ENCODE results near the gene RRP8.

RRP8 gene

DNA sequence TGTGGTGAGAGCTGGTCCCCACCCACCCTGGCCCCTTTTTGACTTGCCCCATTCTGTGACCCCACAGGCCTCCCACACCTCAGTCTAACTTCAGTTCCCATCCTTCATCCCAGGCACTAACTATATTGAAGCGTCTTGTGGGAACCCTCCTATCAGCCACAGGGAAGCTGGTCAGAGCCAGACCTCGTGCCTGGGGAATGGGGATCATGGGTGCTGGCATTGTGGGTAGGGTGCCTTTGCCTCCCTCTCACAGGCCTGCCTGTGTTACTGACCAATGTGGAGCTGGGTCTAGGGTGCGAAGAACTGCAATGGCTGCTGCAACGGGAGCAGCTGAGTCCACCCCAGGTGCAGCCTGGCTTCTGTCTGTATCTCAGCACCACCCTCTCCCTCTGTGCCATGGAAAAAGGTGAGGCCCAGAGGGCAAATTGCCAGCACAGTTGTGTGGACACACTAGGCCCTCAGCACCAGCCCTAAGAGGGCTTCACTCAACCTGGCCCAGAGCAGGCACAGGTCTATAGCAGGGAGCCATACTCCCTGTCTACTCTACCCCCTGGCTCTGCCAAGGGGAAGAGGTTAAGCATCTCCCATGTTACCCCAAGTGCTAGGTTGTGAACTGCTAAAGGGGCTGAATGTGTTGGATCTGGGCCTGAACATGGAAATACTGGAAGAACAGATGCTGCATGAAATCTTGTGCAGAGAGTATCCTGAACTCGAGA is 37.3 kb downstream of the RRP8 start:
- TF ChIP-seq, protein P1, sequence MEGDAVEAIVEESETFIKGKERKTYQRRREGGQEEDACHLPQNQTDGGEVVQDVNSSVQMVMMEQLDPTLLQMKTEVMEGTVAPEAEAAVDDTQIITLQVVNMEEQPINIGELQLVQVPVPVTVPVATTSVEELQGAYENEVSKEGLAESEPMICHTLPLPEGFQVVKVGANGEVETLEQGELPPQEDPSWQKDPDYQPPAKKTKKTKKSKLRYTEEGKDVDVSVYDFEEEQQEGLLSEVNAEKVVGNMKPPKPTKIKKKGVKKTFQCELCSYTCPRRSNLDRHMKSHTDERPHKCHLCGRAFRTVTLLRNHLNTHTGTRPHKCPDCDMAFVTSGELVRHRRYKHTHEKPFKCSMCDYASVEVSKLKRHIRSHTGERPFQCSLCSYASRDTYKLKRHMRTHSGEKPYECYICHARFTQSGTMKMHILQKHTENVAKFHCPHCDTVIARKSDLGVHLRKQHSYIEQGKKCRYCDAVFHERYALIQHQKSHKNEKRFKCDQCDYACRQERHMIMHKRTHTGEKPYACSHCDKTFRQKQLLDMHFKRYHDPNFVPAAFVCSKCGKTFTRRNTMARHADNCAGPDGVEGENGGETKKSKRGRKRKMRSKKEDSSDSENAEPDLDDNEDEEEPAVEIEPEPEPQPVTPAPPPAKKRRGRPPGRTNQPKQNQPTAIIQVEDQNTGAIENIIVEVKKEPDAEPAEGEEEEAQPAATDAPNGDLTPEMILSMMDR (IDR thresholded peaks at IDR 0.05; ENCODE audit: low read depth, low read length), result no peak

DNA sequence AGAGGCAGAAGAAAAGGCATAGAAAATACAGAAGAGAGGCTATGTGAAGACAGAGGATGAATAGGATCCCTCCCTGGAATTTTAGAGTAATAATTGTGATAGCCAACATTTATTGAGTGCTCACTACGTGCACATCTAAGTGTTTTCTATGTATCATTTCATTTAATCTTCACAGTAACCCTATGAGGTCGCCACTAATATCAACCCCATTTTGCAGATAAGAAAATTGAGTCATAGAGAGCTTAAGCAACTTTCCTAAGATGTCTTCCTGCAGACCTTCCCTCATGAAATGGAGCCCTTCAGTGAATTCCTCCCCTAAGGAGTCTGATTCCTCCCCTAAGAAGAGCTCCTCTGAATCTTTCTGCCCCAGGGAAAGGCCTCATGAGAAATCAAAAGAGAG is 38.1 kb downstream of the RRP8 start:
- TF ChIP-seq, protein P1 (IDR thresholded peaks at IDR 0.05; ENCODE audit: low read depth, low read length), result no peak
- no peak for DNase-seq (ENCODE audit: extremely low read depth, low read depth)

More for the DNA sequence above, 37.3 kb downstream of the RRP8 start:
- DNase-seq (ENCODE audit: extremely low read depth, low read depth), result no peak

GRCh38 chr11:6563667-6564066 is 39.7 kb downstream of the RRP8 start:
- DNase-seq (ENCODE audit: extremely low read depth, low read depth), result no peak

GRCh38 chr11:6563121-6563619 is 40.2 kb downstream of the RRP8 start:
- TF ChIP-seq, protein P1 (IDR thresholded peaks at IDR 0.05; ENCODE audit: low read depth, low read length), result no peak
- DNase-seq (ENCODE audit: extremely low read depth, low read depth), result no peak

More at GRCh38 chr11:6563667-6564066, 39.7 kb downstream of the RRP8 start:
- TF ChIP-seq, protein P1 (IDR thresholded peaks at IDR 0.05; ENCODE audit: low read depth, low read length), result no peak

GRCh38 chr11:6561288-6561687 is 42.1 kb downstream of the RRP8 start:
- TF ChIP-seq, protein P1 (IDR thresholded peaks at IDR 0.05; ENCODE audit: low read depth, low read length), result no peak
- no peak for DNase-seq (ENCODE audit: extremely low read depth, low read depth)

- DNase-seq (ENCODE audit: extremely low read depth, low read depth), result no peak
- TF ChIP-seq, protein P1 (IDR thresholded peaks at IDR 0.05; ENCODE audit: low read depth, low read length), result no peak
Observed at GRCh38 chr11:6559369-6559768, 44.0 kb downstream of the RRP8 start.

DNA sequence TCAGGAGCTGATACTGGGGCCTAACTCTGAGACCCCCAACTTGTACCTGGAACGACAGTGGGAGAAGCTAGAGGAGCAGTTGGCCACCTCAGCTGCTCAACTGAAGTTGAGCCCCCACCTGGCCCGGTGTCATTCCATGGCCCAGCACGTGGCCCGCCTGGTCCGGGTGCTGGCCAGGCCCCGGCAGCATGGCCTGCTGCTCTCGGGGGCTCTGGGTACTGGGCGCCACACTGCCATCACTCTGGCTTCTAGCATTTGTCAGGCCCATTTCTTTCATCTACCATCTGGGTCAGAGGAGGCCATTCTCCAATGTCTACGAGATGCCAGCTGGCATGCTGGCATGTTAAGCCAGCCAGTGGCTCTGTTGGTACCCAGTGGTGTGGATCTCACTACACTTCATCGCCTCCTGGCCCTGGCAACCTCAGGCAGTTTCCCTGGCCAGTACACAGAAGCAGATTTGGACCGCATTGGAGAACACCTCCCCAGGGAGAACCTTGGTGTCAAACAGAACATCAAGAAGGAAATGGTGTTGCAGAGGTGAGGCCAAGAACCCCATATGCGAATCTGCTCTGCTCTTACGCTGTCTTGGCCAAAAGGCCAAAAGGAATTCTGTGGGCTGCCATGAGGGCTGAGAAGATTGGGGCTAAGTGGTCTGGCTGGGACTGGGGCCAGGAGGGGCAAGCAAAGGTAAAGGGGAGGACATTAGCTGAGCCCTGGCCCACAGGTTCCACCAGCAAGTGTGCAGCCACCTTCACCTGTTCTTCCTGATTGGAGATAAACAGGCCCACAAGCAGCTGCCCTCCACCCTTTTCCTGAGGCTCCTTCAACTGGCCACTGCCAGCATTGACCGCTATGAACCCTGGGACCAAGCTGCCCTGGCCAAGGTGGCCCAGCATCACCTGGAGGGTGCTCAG is 45.4 kb downstream of the RRP8 start:
- TF ChIP-seq, protein P1 (IDR thresholded peaks at IDR 0.05; ENCODE audit: low read depth, low read length), result no peak
- no peak for DNase-seq (ENCODE audit: extremely low read depth, low read depth)
